B cell (primary cell): Measurements from ENCODE around the gene BMPER. TPM values are rescaled to one million over a fixed set of nuclear protein-coding genes. Genes with fewer than 3 reads are reported as not detected.

Experiments used
- ATAC-seq: fragments of 200-7000 bp; cut with Tn5 transposase; one replicate; pipeline ENCODE4 v1.10.0; 2021; ENCODE audit warnings: low read depth, mild to moderate bottlenecking, moderate number of reproducible peaks, moderate library complexity
- CTCF ChIA-PET: fragments of 350-600 bp; sonication (Branson Sonifier 250); formaldehyde crosslinking; loops from one replicate; lab custom pipeline; 2021; ENCODE audit warnings: antibody characterized with exemption, inconsistent platforms; lab: Charles Lee
- POLR2A ChIA-PET: fragments of 350-600 bp; sonication (Branson Sonifier 250); formaldehyde crosslinking; loops from one replicate; lab custom pipeline; 2021; ENCODE audit warnings: antibody characterized with exemption; lab: Charles Lee
- DNase-seq: peaks from one replicate; pipeline ENCODE4 v3.0.0; 2013
- H2AFZ ChIP-seq: 2 replicates; pipeline ENCODE4 v1.6.1; 2012; ENCODE audit warnings: mild to moderate bottlenecking, low read depth, low read length; ENCODE audit not compliant: insufficient read depth, poor library complexity, severe bottlenecking
- H3K27ac ChIP-seq, 2 donors: 1 replicate in 1 of 2; 2 replicates in 1 of 2; pipeline ENCODE4 v1.5.1; 2012 to 2013; ENCODE audit warnings: low read length in 2 of 2, mild to moderate bottlenecking in 2 of 2, moderate library complexity in 1 of 2
- H3K27me3 ChIP-seq, 4 experiments: fragments of 200-600 bp in 1 of 4; sonication (generic) in 1 of 4; replicated peaks in 1 of 4; 1 replicate in 2 of 4; 2 replicates in 2 of 4; pipeline versions ENCODE4 v1.6.1 to v1.7.0; 2013 to 2016; ENCODE audit warnings: low read length in 3 of 4, mild to moderate bottlenecking in 2 of 4, mixed read lengths in 1 of 4, moderate library complexity in 1 of 4; ENCODE audit not compliant: insufficient read depth in 4 of 4, control insufficient read depth in 3 of 4; ENCODE audit errors: control extremely low read depth in 1 of 4
- H3K36me3 ChIP-seq, 2 experiments: replicated peaks in 1 of 2; 1 replicate in 1 of 2; 2 replicates in 1 of 2; pipeline versions ENCODE4 v1.6.1 to v1.7.1; 2013; ENCODE audit warnings: low read length in 1 of 2; ENCODE audit not compliant: insufficient read depth in 2 of 2, control insufficient read depth in 1 of 2; ENCODE audit errors: control extremely low read depth in 1 of 2, extremely low read depth in 1 of 2
- H3K4me1 ChIP-seq, 2 donors: fragments of 200-600 bp in 1 of 2; sonication (generic) in 1 of 2; 1 replicate in 1 of 2; 2 replicates in 1 of 2; pipeline versions ENCODE4 v1.5.1 to v1.6.1; 2013 to 2017; ENCODE audit warnings: low read length in 2 of 2; ENCODE audit not compliant: control insufficient read depth in 2 of 2, insufficient read depth in 2 of 2
- H3K4me2 ChIP-seq: replicated peaks from 2 replicates; pipeline ENCODE3; 2012; ENCODE audit warnings: mild to moderate bottlenecking, low read depth, low read length; ENCODE audit not compliant: poor library complexity, severe bottlenecking
- H3K4me3 ChIP-seq, 5 experiments: fragments of 200-600 bp in 1 of 5; sonication (generic) in 1 of 5; 1 replicate in 3 of 5; 2 replicates in 2 of 5; pipeline versions ENCODE4 v1.5.1 to v1.7.0; 2011 to 2016; ENCODE audit warnings: low read length in 4 of 5, mild to moderate bottlenecking in 4 of 5, low read depth in 2 of 5, control low read depth in 1 of 5, moderate library complexity in 1 of 5; ENCODE audit not compliant: insufficient read depth in 1 of 5; ENCODE audit errors: control extremely low read depth in 1 of 5, extremely low read depth in 1 of 5
- H3K79me2 ChIP-seq: fragments of 200-600 bp; sonication (generic); one replicate; pipeline ENCODE4 v1.6.0; 2016; ENCODE audit warnings: low read length; ENCODE audit not compliant: control insufficient read depth, insufficient read depth
- H3K9ac ChIP-seq: fragments of 200-600 bp; sonication (generic); 2 replicates; pipeline ENCODE4 v1.6.1; 2017; ENCODE audit warnings: mild to moderate bottlenecking, low read length, moderate library complexity
- H3K9me3 ChIP-seq, 3 donors: one replicate each; pipeline versions ENCODE4 v1.6.1 to v1.7.1; 2013; ENCODE audit warnings: low read length in 2 of 3; ENCODE audit not compliant: control insufficient read depth in 2 of 3, insufficient read depth in 1 of 3; ENCODE audit errors: control extremely low read depth in 1 of 3
- H4K20me1 ChIP-seq: 2 replicates; pipeline ENCODE4 v1.6.0; 2012; ENCODE audit warnings: mild to moderate bottlenecking, low read length; ENCODE audit not compliant: insufficient read depth, control insufficient read depth, poor library complexity, severe bottlenecking
- H3K27ac Mint-ChIP-seq: one replicate; pipeline ENCODE4 v1.8.0; 2021; ENCODE audit warnings: mixed read lengths
- H3K27me3 Mint-ChIP-seq: one replicate; pipeline ENCODE4 v1.8.0; 2021; ENCODE audit warnings: mixed read lengths
- H3K4me1 Mint-ChIP-seq: one replicate; pipeline ENCODE4 v1.8.0; 2021; ENCODE audit warnings: mixed read lengths
- H3K4me3 Mint-ChIP-seq: one replicate; pipeline ENCODE4 v1.8.0; 2021; ENCODE audit warnings: mixed read lengths
- H3K9me3 Mint-ChIP-seq: one replicate; pipeline ENCODE4 v1.8.0; 2022; ENCODE audit warnings: mixed read lengths; ENCODE audit not compliant: insufficient read depth
- CTCF ChIP-seq: fragments of 200-600 bp; IDR thresholded peaks from one replicate; pipeline ENCODE4 v1.8.0; 2022; ENCODE audit warnings: antibody characterized with exemption, mild to moderate bottlenecking
- EZH2 ChIP-seq: IDR thresholded peaks from 2 replicates; pipeline ENCODE4 v1.6.1; 2012; ENCODE audit warnings: borderline replicate concordance, low read depth, mild to moderate bottlenecking, moderate library complexity, low read length; ENCODE audit not compliant: insufficient read depth, poor library complexity, severe bottlenecking
- WGBS: methylation state at CpG from one replicate; pipeline ENCODE4 v1.1.5; 2013; ENCODE audit warnings: missing lambda C conversion rate; ENCODE audit not compliant: insufficient coverage; 5-methylcytosine and 5-hydroxymethylcytosine counted together
- intact Hi-C: fragments of 100-400 bp; cut with micrococcal nuclease; formaldehyde crosslinking; loops from one replicate; pipeline ENCODE4 v1.10.0; 2022
- polyA plus RNA-seq: library from polyadenylated mRNA; depleted of rRNA; stranded (reverse); fragments of >200 nt; gene quantifications from 2 replicates; pipeline ENCODE4 v1.2.3, GENCODE V29; 2012
- total RNA-seq, 2 donors: library from RNA; stranded (reverse); fragments of 120-200 nt in 1 of 2; gene quantifications; 1 replicate in 1 of 2; 2 replicates in 1 of 2; pipeline versions ENCODE4 v1.2.3 to v1.2.4, GENCODE V29; 2013 to 2022

Gene BMPER
- total and polyA plus RNA-seq, 2 donors (not counting 1 experiment from before 2014, with no cell fraction given) = not detected

- POLR2A ChIA-PET = no interaction called here
- H3K4me1 ChIP-seq = peaks cover 12 to 19% of the 10 kb centered on the region in 2 donors
- peaks cover 12% of the 10 kb centered on the region for H3K4me1 Mint-ChIP-seq
- no peaks in the 10 kb centered on the region for H3K9me3 Mint-ChIP-seq
- H3K4me3 ChIP-seq = peak overlapping the region in 4 of 5 experiments; percentile 21 to 42 (median 36)
- no peak overlapping the region for H3K27ac Mint-ChIP-seq
- H3K36me3 ChIP-seq = no peaks in the 10 kb centered on the region
- CTCF ChIA-PET = interaction anchor here (0.8 to 1.7 kb wide), 2 partner anchors 9 to 27 kb away, joined by 3 to 9 read pairs; no protein-coding TSS in a partner anchor
- peak overlapping the region; percentile 86 for H3K4me3 Mint-ChIP-seq
- peak overlapping the region; percentile 78 for H3K4me2 ChIP-seq
- peak overlapping the region; percentile 63 for H2AFZ ChIP-seq
- no peaks in the 10 kb centered on the region for H3K79me2 ChIP-seq
- H3K9me3 ChIP-seq = no peaks in the 10 kb centered on the region
- no peak for TF ChIP-seq CTCF
- TF ChIP-seq EZH2 = no peak
- ATAC-seq (no peak), DNase-seq (peak; percentile 19)
- 4% methylated on average over 59 of the region's 65 CpGs for WGBS
- H3K27ac ChIP-seq = no peak overlapping the region
- H3K27me3 ChIP-seq = peaks cover 0 to 47% (median 33%) of the 10 kb centered on the region in 4 experiments
- H4K20me1 ChIP-seq = no peaks in the 10 kb centered on the region
- intact Hi-C loops = no loop called here
- peak overlapping the region; percentile 54 for H3K9ac ChIP-seq
- peaks cover 73% of the 10 kb centered on the region for H3K27me3 Mint-ChIP-seq
Observed at GRCh38 chr7:33904681-33905388, 504 bp upstream of the BMPER start.

GRCh38 chr7:33906697-33907096, 1.4 kb downstream of the BMPER start:
- Mint-ChIP-seq H3K4me1 (peaks cover 12% of the 10 kb centered on the region), H3K4me3 (no peak overlapping the region), H3K27me3 (peaks cover 67% of the 10 kb centered on the region), H3K27ac (no peak overlapping the region), H3K9me3 (no peaks in the 10 kb centered on the region)
- Histone ChIP-seq H3K4me2 (no peak overlapping the region), H4K20me1 (no peaks in the 10 kb centered on the region), H3K4me3 (no peak overlapping the region), H3K27ac (no peak overlapping the region), H3K27me3 (peaks cover 0 to 39% (median 31%) of the 10 kb centered on the region in 4 experiments), H3K36me3 (no peaks in the 10 kb centered on the region), H3K79me2 (no peaks in the 10 kb centered on the region), H3K4me1 (peaks cover 12 to 19% of the 10 kb centered on the region in 2 donors), H3K9me3 (no peaks in the 10 kb centered on the region), H2AFZ (no peak overlapping the region), H3K9ac (no peak overlapping the region)
- TF ChIP-seq EZH2 = no peak
- no peak for TF ChIP-seq CTCF
- CTCF ChIA-PET = interaction anchor here (1.0 to 1.3 kb wide), 2 partner anchors 11 to 26 kb away, joined by 3 to 4 read pairs; no protein-coding TSS in a partner anchor
- ATAC-seq (no peak), DNase-seq (no peak)
- POLR2A ChIA-PET = interaction anchor here (0.6 kb wide), 1 partner anchor 27 kb away, joined by 3 read pairs; no protein-coding TSS in a partner anchor
- intact Hi-C loops = no loop called here
